Astrocyte of the cerebellum (primary cell): Measurements from ENCODE around the gene ATRX.

Experiments used
- DNase-seq: peaks from one replicate; pipeline ENCODE4 v3.0.0-alpha.2; 2011; ENCODE audit warnings: low read depth
- H3K4me3 ChIP-seq: 2 replicates; pipeline ENCODE4 v1.5.1; 2011; ENCODE audit warnings: mild to moderate bottlenecking, low read depth, low read length, moderate library complexity
- CTCF ChIP-seq: IDR thresholded peaks from 2 replicates; pipeline ENCODE4 v1.5.1; 2012; ENCODE audit warnings: low read length, low read depth, moderate library complexity, mild to moderate bottlenecking; ENCODE audit errors: missing control alignments
- in situ Hi-C: cut with HindIII; loops from 2 replicates; pipeline ENCODE4 v1.10.0; 2017; ENCODE audit warnings: low sequenced_read_pairs

The ATRX gene

GRCh38 chrX:77795124-77795523 is 9.1 kb upstream of the ATRX start:
- no peak for TF ChIP-seq CTCF
- H3K4me3 ChIP-seq: no peak overlapping the region
- in situ Hi-C loops: no loop called here
- DNase-seq: no peak

- in situ Hi-C loops: no loop called here
- TF ChIP-seq CTCF: no peak
- no peak overlapping the region for H3K4me3 ChIP-seq
- no peak for DNase-seq
These were observed 7.9 kb upstream of the ATRX start for GRCh38 chrX:77793946-77794345.

- no peak for TF ChIP-seq CTCF
- H3K4me3 ChIP-seq: no peak overlapping the region
- in situ Hi-C loops: no loop called here
- DNase-seq: no peak
These were observed 2.0 kb upstream of the ATRX start for GRCh38 chrX:77788050-77788449.

- in situ Hi-C loops: no loop called here
- TF ChIP-seq CTCF: no peak
- no peak for DNase-seq
- H3K4me3 ChIP-seq: peak overlapping the region; percentile 68
These were observed 307 bp upstream of the ATRX start for GRCh38 chrX:77786365-77786680.

- in situ Hi-C loops: no loop called here
- DNase-seq: no peak
- no peak for TF ChIP-seq CTCF
- H3K4me3 ChIP-seq: no peak overlapping the region
These were observed 6.3 kb downstream of the ATRX start for GRCh38 chrX:77779695-77780094.

- in situ Hi-C loops: no loop called here
- DNase-seq: no peak
- no peak overlapping the region for H3K4me3 ChIP-seq
- no peak for TF ChIP-seq CTCF
These were observed 9.4 kb downstream of the ATRX start for GRCh38 chrX:77776659-77777058.

GRCh38 chrX:77771601-77772000 is 14.4 kb downstream of the ATRX start:
- in situ Hi-C loops: no loop called here
- no peak overlapping the region for H3K4me3 ChIP-seq
- no peak for DNase-seq
- no peak for TF ChIP-seq CTCF
